Ascending aorta (tissue), 2 donors: ENCODE results near the gene RCN1. TPM values are rescaled to one million over a fixed set of nuclear protein-coding genes. Genes with fewer than 3 reads are reported as not detected.

Source experiments
- DNase-seq, 2 donors: peaks; one replicate each; pipeline ENCODE4 v3.0.0-alpha.2; 2019; ENCODE audit warnings: low spot score in 2 of 2
- H3K27ac ChIP-seq, 2 donors: fragments of 200-600 bp; sonication (generic); one replicate each; pipeline ENCODE4 v1.5.1; 2016 to 2017; ENCODE audit warnings: mild to moderate bottlenecking in 1 of 2
- H3K27me3 ChIP-seq: fragments of 200-600 bp; sonication (generic); one replicate; pipeline ENCODE4 v1.5.1; 2017
- H3K36me3 ChIP-seq, 2 donors: fragments of 200-600 bp; sonication (generic); one replicate each; pipeline ENCODE4 v1.5.1; 2016
- H3K4me1 ChIP-seq, 2 donors: fragments of 200-600 bp; sonication (generic); one replicate each; pipeline ENCODE4 v1.5.1; 2016 to 2017; ENCODE audit warnings: mild to moderate bottlenecking in 1 of 2
- H3K4me3 ChIP-seq, 2 donors: fragments of 200-600 bp; sonication (generic); one replicate each; pipeline ENCODE4 v1.5.1; 2016 to 2017; ENCODE audit warnings: mild to moderate bottlenecking in 1 of 2
- H3K9me3 ChIP-seq, 2 donors: fragments of 200-600 bp; sonication (generic); one replicate each; pipeline ENCODE4 v1.5.1; 2016
- intact Hi-C: fragments of 100-400 bp; cut with DNase I; formaldehyde crosslinking; loops from one replicate; pipeline ENCODE4 v1.15.1; 2023
- total RNA-seq: library from RNA; depleted of rRNA; stranded (reverse); fragments of >200 nt; gene quantifications from one replicate; pipeline ENCODE4 v1.1.0, GENCODE V29; 2016
- TF ChIP-seq, protein P1 (sequence below), 3 experiments: fragments of 200-600 bp in 2 of 3; fragments of 450-650 bp in 1 of 3; sonication (generic) in 2 of 3; IDR thresholded peaks; one replicate each; pipeline ENCODE4 v1.5.1; 2016 to 2019; ENCODE audit warnings: antibody characterized with exemption in 3 of 3, mild to moderate bottlenecking in 1 of 3, moderate library complexity in 1 of 3

Gene RCN1
- total RNA-seq, 1 donor from 2014 or later, result 85.0 TPM

DNA sequence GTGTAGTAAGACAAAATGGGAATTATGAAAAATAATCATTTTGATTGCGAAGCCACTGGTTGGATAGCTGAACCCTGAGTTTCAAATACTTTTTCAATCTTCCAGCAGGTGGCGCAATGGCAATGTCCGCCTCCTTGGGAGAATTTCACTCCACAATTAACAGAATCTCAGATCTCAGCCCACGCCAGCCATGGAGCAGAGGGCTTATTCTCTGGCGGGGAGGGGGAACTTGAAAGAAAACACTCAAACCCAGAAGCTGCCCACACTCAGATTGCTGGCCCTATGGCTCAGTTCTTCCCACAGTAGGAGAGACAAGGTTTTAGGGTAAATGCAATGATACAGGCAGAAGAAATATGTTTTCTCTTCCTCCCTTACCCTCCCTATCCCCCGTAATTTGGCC, 38.7 kb upstream of the RCN1 start:
- Histone ChIP-seq H3K27ac (no peak overlapping the region), H3K9me3 (no peaks in the 10 kb centered on the region), H3K27me3 (no peaks in the 10 kb centered on the region), H3K36me3 (no peaks in the 10 kb centered on the region), H3K4me3 (no peak overlapping the region), H3K4me1 (no peaks in the 10 kb centered on the region)
- intact Hi-C loops, result loop anchor here (1.0 kb wide), 1 partner anchor 124 kb away; no protein-coding TSS in a partner anchor
- DNase-seq, result peak in 1 of 2 donors; percentile 69
- TF ChIP-seq, protein P1, sequence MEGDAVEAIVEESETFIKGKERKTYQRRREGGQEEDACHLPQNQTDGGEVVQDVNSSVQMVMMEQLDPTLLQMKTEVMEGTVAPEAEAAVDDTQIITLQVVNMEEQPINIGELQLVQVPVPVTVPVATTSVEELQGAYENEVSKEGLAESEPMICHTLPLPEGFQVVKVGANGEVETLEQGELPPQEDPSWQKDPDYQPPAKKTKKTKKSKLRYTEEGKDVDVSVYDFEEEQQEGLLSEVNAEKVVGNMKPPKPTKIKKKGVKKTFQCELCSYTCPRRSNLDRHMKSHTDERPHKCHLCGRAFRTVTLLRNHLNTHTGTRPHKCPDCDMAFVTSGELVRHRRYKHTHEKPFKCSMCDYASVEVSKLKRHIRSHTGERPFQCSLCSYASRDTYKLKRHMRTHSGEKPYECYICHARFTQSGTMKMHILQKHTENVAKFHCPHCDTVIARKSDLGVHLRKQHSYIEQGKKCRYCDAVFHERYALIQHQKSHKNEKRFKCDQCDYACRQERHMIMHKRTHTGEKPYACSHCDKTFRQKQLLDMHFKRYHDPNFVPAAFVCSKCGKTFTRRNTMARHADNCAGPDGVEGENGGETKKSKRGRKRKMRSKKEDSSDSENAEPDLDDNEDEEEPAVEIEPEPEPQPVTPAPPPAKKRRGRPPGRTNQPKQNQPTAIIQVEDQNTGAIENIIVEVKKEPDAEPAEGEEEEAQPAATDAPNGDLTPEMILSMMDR (IDR thresholded peaks at IDR 0.05), result peak; percentile 47 to 80 (median 73)

DNA sequence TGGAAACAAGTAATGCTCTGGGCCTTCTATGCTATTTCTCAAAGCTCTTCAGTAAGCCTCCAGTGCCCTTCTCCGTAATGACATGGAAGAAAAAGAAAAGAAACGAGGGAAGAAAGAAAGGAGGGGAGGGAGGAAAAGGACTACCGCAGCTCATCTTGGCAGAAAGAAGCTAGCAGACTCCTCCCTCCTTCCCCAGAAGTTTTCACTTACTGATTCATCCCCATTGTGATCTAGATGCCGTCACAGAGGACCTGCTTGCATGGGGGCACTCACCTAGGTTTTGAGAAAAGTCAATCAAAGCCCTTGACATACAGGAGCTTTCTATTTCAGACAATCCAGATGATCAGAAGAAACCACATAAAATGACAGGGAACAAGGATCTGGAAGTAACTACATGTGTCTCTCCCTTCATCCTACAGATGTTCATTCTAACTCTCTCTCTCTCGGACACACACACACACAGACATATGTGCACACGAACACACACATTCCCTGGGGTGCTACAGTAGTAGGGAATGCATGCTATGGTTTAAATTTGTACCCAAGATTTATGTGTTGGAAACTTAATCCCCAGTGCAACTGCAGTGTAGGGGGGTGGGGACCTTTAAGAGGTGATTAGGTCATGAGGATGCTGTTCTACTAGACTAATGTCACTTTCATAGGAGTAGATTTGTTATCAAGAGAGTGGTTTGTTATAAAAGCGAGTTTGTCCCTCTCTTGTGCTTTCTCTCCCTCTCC, 37.6 kb upstream of the RCN1 start:
- Histone ChIP-seq H3K36me3 (no peaks in the 10 kb centered on the region), H3K4me1 (no peaks in the 10 kb centered on the region), H3K9me3 (no peaks in the 10 kb centered on the region), H3K4me3 (no peak overlapping the region), H3K27ac (no peak overlapping the region), H3K27me3 (no peaks in the 10 kb centered on the region)
- no peak for DNase-seq
- intact Hi-C loops, result no loop called here
- TF ChIP-seq, protein P1 (IDR thresholded peaks at IDR 0.05), result no peak

DNA sequence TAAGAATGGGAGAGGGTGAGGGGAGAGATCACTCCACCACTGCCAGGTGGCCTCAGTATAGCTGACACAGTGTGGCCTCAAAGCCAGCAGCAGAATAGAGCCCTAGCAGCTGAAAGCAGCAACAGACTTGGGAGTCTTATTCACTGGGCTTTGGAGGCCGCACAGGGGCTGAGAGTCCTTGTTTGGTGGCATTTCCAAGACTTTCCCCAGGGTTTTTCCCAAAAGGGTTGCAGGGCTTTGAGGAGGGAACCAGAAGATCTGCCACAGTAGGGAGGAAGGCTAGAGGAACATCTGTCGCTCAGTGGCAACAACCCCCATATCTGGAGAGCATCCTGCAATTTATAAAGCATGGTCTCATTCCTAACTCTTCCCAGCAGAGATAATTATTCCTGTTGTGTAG, 35.0 kb upstream of the RCN1 start:
- no peak overlapping the region for H3K27ac ChIP-seq
- H3K36me3 ChIP-seq, result no peaks in the 10 kb centered on the region
- H3K9me3 ChIP-seq, result no peaks in the 10 kb centered on the region
- no peak overlapping the region for H3K4me3 ChIP-seq
- TF ChIP-seq, protein P1 (IDR thresholded peaks at IDR 0.05), result no peak
- DNase-seq, result no peak
- intact Hi-C loops, result no loop called here
- H3K27me3 ChIP-seq, result no peaks in the 10 kb centered on the region
- H3K4me1 ChIP-seq, result no peaks in the 10 kb centered on the region

DNA sequence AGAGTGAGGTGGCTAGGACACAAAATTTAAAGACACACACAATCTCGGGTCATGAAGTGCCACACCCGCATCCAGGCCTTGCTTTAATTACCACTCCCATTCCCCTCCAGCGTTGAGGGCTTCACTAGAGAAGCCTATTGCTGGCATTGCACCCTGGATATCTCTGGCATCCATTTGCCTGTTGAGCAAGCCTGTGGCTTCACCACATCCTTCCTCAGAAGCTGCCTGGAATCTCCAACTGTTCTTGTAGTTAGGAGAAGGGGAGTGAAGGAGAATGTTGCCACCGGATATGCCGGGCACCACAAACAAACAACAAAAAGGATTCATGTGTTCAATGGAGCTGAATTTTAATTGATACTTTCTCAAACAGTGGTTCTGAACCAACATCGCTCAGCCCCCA, 34.4 kb upstream of the RCN1 start:
- no peak overlapping the region for H3K27ac ChIP-seq
- no peaks in the 10 kb centered on the region for H3K36me3 ChIP-seq
- H3K4me3 ChIP-seq, result no peak overlapping the region
- H3K27me3 ChIP-seq, result no peaks in the 10 kb centered on the region
- no peaks in the 10 kb centered on the region for H3K4me1 ChIP-seq
- DNase-seq, result no peak
- TF ChIP-seq, protein P1 (IDR thresholded peaks at IDR 0.05), result no peak
- H3K9me3 ChIP-seq, result no peaks in the 10 kb centered on the region
- intact Hi-C loops, result no loop called here

DNA sequence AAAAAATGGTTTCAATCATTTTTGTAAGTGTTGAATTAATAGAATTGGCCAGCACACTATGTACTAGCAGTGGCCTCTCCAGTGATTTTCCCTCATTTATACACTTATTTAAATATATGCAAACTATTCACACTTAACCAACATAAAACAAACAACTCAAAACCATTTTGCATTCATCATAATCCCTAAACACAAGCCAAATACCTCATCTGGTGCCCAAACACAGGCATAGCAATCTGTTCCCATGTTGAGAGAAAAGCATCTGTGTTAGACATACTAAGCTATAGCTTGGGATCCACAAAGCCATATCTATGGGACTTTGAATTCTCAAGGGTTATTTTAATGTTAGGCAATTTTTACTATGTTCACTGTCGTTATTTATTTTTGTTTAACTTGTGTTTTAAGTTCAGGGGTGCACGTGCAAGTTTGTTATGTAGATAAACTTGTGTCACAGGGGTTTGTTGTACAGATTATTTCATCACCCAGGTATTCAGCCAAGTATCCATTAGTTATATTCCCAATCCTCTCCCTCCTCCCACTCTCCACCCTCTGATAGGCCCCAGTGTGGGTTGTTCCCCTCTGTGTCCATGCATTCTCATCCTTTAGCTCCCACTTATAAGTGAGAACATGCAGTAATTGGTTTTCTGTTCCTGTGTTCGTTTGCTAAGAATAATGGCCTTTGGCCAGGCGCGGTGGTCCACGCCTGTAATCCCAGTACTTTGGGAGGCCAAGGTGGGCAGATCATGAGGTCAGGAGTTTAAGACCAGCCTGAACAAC, 31.0 kb upstream of the RCN1 start:
- TF ChIP-seq, protein P1 (IDR thresholded peaks at IDR 0.05), result no peak
- H3K4me1 ChIP-seq, result no peaks in the 10 kb centered on the region
- no peaks in the 10 kb centered on the region for H3K36me3 ChIP-seq
- no peaks in the 10 kb centered on the region for H3K27me3 ChIP-seq
- intact Hi-C loops, result no loop called here
- no peak overlapping the region for H3K27ac ChIP-seq
- no peak for DNase-seq
- H3K9me3 ChIP-seq, result no peaks in the 10 kb centered on the region
- no peak overlapping the region for H3K4me3 ChIP-seq
